Measurements from ENCODE around the gene RPL31. TPM values are rescaled to one million over a fixed set of nuclear protein-coding genes. Genes with fewer than 3 reads are reported as not detected.

Gene RPL31
- total and polyA plus RNA-seq, 2 donors (not counting 1 experiment from before 2014, with no cell fraction given): 1,767 to 2,170 TPM

GRCh38 chr2:100980046-100980445, 22.0 kb upstream of the RPL31 start:
- DNase-seq (no peak), ATAC-seq (ENCODE audit: low read depth) (no peak)
- ChIA-PET CTCF (interaction anchor here (0.6 to 1.3 kb wide), 2 partner anchors 370 to 486 kb away, joined by 3 read pairs; no protein-coding TSS in a partner anchor), POLR2A (no interaction called here)
- no peaks in the 10 kb centered on the region for H3K36me3 ChIP-seq (replicated peaks in 1 of 2; ENCODE audit: control extremely low read depth in 1 of 2, control insufficient read depth in 1 of 2, extremely low read depth in 1 of 2, insufficient read depth in 2 of 2, low read length in 1 of 2)
- Mint-ChIP-seq H3K4me1 (peaks cover 21% of the 10 kb centered on the region), H3K27me3 (peaks cover 14% of the 10 kb centered on the region), H3K27ac (no peak overlapping the region), H3K9me3 (ENCODE audit: insufficient read depth) (no peaks in the 10 kb centered on the region), H3K4me3 (no peak overlapping the region)
- no peak overlapping the region for H3K27ac ChIP-seq (ENCODE audit: low read length in 2 of 2)
- WGBS (ENCODE audit: insufficient coverage): 97% methylated on average over 9 of the region's 12 CpGs
- TF ChIP-seq CTCF (IDR thresholded peaks at IDR 0.05): no peak
- TF ChIP-seq EZH2 (IDR thresholded peaks at IDR 0.05; ENCODE audit: borderline replicate concordance, insufficient read depth, low read depth, low read length, poor library complexity, severe bottlenecking): no peak
- H3K9me3 ChIP-seq (ENCODE audit: control extremely low read depth in 1 of 3, control insufficient read depth in 2 of 3, insufficient read depth in 1 of 3, low read length in 2 of 3): peaks cover 0 to 2% (median 0%) of the 10 kb centered on the region in 3 donors
- H3K4me3 ChIP-seq (ENCODE audit: control extremely low read depth in 1 of 5, extremely low read depth in 1 of 5, insufficient read depth in 1 of 5, low read depth in 2 of 5, low read length in 4 of 5): no peak overlapping the region
- no peak overlapping the region for H3K9ac ChIP-seq (ENCODE audit: low read length)
- peaks cover 0 to 7% (median 1%) of the 10 kb centered on the region in 4 experiments for H3K27me3 ChIP-seq (replicated peaks in 1 of 4; ENCODE audit: control extremely low read depth in 1 of 4, control insufficient read depth in 3 of 4, insufficient read depth in 4 of 4, low read length in 3 of 4)
- H4K20me1 ChIP-seq (ENCODE audit: control insufficient read depth, insufficient read depth, low read length, poor library complexity, severe bottlenecking): no peaks in the 10 kb centered on the region
- H2AFZ ChIP-seq (ENCODE audit: insufficient read depth, low read depth, low read length, poor library complexity, severe bottlenecking): no peak overlapping the region
- intact Hi-C loops (cut with micrococcal nuclease): no loop called here
- H3K4me1 ChIP-seq (ENCODE audit: control insufficient read depth in 2 of 2, insufficient read depth in 2 of 2, low read length in 2 of 2): peaks cover 11 to 15% of the 10 kb centered on the region in 2 donors
- H3K4me2 ChIP-seq (replicated peaks; ENCODE audit: low read depth, low read length, poor library complexity, severe bottlenecking): no peak overlapping the region
- no peaks in the 10 kb centered on the region for H3K79me2 ChIP-seq (ENCODE audit: control insufficient read depth, insufficient read depth, low read length)

- Histone ChIP-seq H4K20me1 (ENCODE audit: control insufficient read depth, insufficient read depth, low read length, poor library complexity, severe bottlenecking) (no peaks in the 10 kb centered on the region), H3K27ac (ENCODE audit: low read length in 2 of 2) (no peak overlapping the region), H3K27me3 (replicated peaks in 1 of 4; ENCODE audit: control extremely low read depth in 1 of 4, control insufficient read depth in 3 of 4, insufficient read depth in 4 of 4, low read length in 3 of 4) (peaks cover 0 to 7% (median 4%) of the 10 kb centered on the region in 4 experiments), H3K79me2 (ENCODE audit: control insufficient read depth, insufficient read depth, low read length) (no peaks in the 10 kb centered on the region), H3K4me2 (replicated peaks; ENCODE audit: low read depth, low read length, poor library complexity, severe bottlenecking) (no peak overlapping the region), H3K4me3 (ENCODE audit: control extremely low read depth in 1 of 5, extremely low read depth in 1 of 5, insufficient read depth in 1 of 5, low read depth in 2 of 5, low read length in 4 of 5) (no peak overlapping the region), H3K36me3 (replicated peaks in 1 of 2; ENCODE audit: control extremely low read depth in 1 of 2, control insufficient read depth in 1 of 2, extremely low read depth in 1 of 2, insufficient read depth in 2 of 2, low read length in 1 of 2) (no peaks in the 10 kb centered on the region), H3K9me3 (ENCODE audit: control extremely low read depth in 1 of 3, control insufficient read depth in 2 of 3, insufficient read depth in 1 of 3, low read length in 2 of 3) (no peaks in the 10 kb centered on the region), H3K9ac (ENCODE audit: low read length) (no peak overlapping the region), H3K4me1 (ENCODE audit: control insufficient read depth in 2 of 2, insufficient read depth in 2 of 2, low read length in 2 of 2) (peaks cover 11 to 15% of the 10 kb centered on the region in 2 donors), H2AFZ (ENCODE audit: insufficient read depth, low read depth, low read length, poor library complexity, severe bottlenecking) (no peak overlapping the region)
- TF ChIP-seq CTCF (IDR thresholded peaks at IDR 0.05) (no peak), EZH2 (IDR thresholded peaks at IDR 0.05; ENCODE audit: borderline replicate concordance, insufficient read depth, low read depth, low read length, poor library complexity, severe bottlenecking) (no peak)
- Mint-ChIP-seq H3K27me3 (peaks cover 13% of the 10 kb centered on the region), H3K4me1 (peaks cover 21% of the 10 kb centered on the region), H3K9me3 (ENCODE audit: insufficient read depth) (no peaks in the 10 kb centered on the region), H3K27ac (no peak overlapping the region), H3K4me3 (no peak overlapping the region)
- intact Hi-C loops (cut with micrococcal nuclease): no loop called here
- ATAC-seq (ENCODE audit: low read depth) (no peak), DNase-seq (no peak)
- ChIA-PET CTCF (interaction anchor here (1.3 kb wide), 1 partner anchor 371 kb away, joined by 3 read pairs; no protein-coding TSS in a partner anchor), POLR2A (no interaction called here)
- no CpG with 5 or more reads among the region's 2 CpGs for WGBS (ENCODE audit: insufficient coverage)
These were observed 21.1 kb upstream of the RPL31 start for GRCh38 chr2:100981011-100981410.
